ENCODE results near the gene CRIM1. TPM values are rescaled to one million over a fixed set of nuclear protein-coding genes. Genes with fewer than 3 reads are reported as not detected.

CRIM1 gene
- total RNA-seq, 1 donor from 2014 or later = 15.2 TPM

DNA sequence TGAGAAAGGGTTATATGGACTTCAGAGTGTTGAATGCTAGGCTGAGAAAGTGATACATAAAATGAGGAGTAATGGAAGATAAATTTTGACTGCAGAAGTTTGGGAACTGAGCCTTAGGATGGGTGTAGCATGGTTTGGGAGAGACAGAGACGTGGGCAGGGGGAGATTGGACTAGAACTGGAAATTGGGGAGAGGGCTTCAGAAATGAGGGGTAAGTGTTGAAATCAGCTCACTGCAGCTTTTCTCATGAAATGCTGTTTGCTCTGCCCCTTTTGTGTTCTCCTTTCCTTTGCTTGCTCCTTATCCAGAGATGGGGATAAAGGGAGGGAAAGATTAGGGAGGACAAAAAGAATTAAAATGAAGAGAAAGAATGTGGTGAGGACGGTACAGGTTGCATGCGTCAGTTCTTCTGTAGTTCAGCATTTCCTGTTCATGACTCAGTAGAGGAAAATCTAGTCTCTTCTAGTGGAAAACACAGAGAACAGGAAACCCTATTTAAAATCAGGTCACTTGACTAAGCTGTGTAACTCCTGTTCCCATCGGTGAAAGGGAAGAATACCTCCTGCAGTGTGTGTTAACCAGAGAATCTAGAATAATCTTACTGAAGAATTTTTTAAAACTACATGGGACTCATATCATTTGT is 105.6 kb downstream of the CRIM1 start:
- ATAC-seq = peak; percentile 94

GRCh38 chr2:36462311-36462935 is 106.8 kb downstream of the CRIM1 start:
- no peak for ATAC-seq

GRCh38 chr2:36463365-36463764 is 107.8 kb downstream of the CRIM1 start:
- no peak for ATAC-seq

DNA sequence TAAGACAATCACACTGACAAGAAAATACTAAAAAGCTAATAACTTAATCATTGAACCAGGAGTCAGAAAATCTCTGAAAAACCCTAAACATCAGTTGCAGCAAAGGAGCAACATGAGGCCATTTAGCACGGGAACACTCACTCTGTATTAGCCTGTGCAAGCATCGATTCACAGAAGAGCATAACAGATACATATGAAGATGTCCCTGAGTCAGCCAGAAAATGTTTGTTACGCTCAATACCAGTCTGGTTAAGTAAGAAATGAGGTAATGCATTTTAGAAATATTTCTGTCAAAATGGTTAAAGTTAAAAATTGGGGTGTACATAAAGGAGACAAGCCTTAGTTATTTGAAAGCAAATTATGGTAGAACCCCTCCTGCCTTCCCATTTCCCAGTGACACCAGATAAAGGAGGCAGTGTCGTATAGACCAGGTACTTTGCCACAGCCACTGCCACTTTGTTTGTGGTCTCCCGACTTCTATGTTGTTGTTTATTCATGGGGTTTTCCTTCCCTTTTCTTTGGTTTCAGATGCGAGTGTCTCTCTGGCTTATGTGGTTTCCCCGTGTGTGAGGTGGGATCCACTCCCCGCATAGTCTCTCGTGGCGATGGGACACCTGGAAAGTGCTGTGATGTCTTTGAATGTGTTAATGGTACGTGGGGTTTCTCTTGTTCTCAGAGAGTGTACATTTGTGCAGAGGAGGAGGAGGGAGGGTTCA is 108.6 kb downstream of the CRIM1 start:
- no peak for ATAC-seq

DNA sequence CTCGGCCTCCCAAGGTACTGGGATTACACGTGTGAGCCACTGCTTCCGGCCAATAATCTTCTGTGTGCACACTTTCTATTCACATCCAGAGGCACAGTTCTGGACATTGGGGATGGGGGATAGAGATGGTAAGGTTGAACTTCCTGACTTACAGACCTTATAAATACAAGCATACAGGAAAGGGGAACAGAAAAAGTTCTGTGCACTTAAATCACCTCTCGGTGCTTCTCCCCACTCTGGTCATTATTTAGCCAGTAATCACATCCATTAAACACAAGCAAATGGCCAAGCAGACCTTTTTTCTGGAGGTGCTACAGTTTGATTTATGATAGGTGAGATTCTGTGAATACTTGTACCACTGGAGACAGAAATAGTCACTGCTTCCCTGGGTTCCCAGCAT is 110.6 kb downstream of the CRIM1 start:
- ATAC-seq = no peak

GRCh38 chr2:36468463-36469105 is 113.0 kb downstream of the CRIM1 start:
- ATAC-seq = no peak

GRCh38 chr2:36469106-36469477 is 113.5 kb downstream of the CRIM1 start:
- no peak for ATAC-seq

GRCh38 chr2:36469710-36470109 is 114.1 kb downstream of the CRIM1 start:
- ATAC-seq = no peak

DNA sequence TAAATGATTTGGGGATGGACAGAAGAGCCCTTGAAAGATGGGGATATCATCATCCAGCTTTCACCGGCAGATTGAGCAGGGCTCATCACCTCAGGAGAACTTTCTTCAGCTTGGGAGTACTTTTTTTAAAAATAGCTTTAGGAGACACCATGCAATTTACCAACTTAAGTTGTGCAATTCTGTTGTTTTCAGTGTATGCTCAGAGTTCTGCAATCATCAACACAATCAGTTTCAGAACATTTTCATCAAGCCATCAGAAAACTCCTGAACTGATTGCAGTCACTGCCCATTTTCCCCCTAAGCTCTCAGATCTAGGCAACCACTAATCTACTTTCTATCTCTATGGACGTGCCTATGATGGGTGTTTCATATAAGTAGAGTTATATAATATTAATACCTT is 117.7 kb downstream of the CRIM1 start:
- ATAC-seq = no peak

DNA sequence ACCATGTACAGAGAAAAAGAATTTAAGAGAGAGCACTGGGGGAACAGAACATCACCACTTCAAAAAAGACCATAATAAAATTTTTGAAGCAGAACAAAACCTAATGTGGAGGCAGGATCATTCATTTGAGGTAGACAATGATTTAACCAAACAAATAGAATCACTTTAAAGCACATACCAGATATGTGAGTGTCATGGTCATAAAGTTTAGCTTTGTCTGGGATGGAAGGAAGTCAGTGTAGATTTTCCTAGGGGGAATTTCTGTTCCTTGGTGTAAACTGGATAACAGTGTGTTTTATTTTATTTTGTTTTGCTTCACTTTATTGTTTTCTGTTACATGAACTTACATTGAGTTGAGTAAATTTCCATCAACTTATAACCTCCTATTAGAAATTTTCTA is 120.8 kb downstream of the CRIM1 start:
- no peak for ATAC-seq

- ATAC-seq = no peak
Observed at GRCh38 chr2:36477315-36477714, 121.7 kb downstream of the CRIM1 start.

DNA sequence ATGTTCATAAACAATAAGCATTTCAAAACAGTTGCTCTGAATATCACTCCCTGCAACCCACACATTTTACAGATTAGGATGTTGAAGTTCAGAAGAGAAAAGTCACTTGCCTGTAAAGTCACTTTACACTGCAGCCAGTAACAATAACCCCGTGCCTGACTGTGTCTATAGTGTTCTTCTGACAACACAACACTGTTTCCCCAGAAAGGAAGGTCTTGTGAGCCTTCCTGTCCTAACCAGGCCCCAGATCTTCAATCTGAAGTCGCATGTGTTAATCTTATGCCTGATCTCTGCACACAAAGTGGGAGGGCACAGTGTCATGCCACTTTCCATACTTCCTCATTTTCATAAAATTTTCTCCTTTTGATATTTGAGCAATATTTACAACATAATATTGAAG is 122.2 kb downstream of the CRIM1 start:
- no peak for ATAC-seq

DNA sequence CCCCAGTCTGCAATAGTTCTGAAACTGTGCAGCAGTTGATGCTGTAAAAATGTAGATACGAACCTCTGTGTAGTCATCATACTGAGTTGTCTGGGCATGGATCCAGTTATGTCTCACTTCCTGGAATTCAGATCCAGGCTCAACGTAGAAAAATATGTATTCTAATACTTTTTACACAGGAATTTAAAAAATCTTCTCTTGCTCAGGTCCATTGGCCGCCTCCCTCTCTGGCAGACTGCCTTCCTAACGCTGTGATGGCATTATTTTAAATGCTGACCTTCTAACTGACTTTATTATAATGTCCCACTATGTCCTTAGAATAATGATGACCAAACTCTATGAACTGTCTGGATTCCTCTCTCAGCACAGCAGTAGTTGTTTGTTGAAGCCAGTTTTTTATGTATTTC is 122.8 kb downstream of the CRIM1 start:
- peak; percentile 26 for ATAC-seq

DNA sequence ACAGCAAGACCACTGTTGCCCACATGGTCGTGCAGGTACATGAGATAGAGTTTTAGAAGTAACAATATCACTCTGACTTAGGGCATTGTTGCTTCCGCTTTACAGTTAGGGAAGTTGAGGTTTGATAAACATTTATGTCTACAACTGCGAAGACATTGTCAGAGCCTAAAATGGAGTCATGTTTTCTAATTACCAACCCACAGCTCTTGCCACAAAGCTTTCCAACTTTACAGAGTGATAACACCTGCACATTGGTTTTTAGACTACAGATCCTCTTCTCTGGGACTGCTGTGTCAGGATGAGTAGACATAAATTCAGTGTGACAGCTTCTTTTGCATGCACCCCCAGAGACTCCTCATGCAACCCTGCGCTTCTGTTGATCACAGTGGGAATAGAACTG is 123.4 kb downstream of the CRIM1 start:
- no peak for ATAC-seq

GRCh38 chr2:36479406-36479805 is 123.8 kb downstream of the CRIM1 start:
- ATAC-seq = no peak

GRCh38 chr2:36480028-36480427 is 124.5 kb downstream of the CRIM1 start:
- no peak for ATAC-seq

DNA sequence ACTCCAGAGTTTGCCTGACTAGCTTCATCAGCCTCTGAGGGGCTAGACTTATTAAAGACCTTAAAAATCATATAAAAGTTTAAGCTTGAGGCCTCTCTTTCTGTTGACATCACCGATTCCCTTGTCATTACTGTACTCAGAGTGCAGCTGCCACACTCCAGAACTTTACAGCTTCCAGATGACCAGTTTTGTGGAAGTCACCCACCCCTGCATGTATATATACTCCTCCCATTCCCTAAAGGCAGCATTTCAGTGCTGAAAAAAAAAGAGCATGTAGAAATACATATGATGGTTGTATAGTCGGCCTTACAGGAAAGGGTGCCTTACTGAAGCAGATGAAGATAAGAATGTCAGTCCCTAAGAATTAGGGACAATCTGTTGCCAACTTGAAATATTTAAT is 125.1 kb downstream of the CRIM1 start:
- ATAC-seq = no peak

DNA sequence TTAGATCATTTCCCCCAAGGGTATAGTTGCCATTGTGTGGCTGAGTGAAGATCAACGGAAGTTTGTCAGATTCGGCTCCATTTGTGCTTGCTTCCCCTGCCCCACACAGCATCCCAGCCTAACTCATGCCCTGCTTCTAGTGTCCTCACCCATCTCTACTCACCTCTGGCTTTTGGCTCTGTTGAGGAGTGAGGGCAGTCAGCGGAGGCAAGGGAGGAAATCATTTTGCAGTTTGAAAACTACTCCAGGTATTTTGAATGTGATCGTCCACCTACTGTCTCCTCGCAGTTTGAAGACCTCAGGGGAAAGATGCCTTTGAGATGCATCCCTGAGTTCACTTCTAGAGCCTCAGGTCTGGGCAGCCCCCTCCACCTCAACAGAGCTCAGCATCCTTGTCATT is 126.1 kb downstream of the CRIM1 start:
- no peak for ATAC-seq

DNA sequence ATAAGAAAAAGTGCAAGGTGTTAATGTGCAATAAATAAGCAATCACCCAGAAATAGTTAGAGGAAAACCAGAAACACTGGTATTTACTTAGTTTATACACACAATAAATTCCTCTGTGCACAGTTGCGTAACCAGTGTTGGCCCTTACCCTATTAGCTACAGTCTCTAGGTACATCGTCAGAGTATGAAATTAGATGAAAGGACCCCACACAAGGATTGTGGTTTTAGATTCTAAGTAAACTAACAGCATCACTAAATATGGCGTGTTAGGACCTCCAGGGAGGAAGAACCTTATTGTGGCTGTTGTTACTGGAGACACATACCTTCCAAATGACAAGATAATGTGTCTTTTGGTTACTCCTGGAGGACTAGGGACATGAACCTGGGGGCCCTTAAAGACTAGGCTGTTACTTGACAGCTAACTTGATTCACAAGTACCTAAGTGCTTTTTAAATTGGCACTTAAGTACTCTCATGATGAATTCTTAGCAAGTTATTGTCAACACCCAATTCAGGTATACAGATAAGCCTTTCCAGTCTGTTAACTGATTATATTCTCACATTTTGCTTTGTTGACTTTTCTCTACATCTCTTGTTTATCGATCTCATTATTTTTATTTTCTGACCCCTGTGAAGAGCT is 127.1 kb downstream of the CRIM1 start:
- ATAC-seq = no peak

DNA sequence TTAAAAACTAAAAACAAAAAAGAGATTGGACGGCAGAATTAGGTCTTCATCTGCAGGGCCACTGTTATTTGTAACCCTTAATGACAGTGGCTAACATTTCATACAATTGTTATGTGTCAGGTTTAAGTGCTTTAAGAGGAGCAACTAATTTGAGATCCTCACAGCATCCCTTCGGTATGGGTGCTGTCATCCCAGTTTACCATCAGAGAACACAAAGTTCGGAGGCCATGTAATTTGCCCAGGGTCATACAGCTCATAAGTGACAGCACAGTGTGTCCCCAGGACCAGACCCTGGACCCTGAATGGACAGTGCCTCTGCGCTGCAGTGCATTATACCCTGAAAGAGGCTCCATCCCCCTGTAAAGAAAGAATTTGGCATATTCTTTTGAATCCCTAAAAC is 127.7 kb downstream of the CRIM1 start:
- ATAC-seq = no peak

DNA sequence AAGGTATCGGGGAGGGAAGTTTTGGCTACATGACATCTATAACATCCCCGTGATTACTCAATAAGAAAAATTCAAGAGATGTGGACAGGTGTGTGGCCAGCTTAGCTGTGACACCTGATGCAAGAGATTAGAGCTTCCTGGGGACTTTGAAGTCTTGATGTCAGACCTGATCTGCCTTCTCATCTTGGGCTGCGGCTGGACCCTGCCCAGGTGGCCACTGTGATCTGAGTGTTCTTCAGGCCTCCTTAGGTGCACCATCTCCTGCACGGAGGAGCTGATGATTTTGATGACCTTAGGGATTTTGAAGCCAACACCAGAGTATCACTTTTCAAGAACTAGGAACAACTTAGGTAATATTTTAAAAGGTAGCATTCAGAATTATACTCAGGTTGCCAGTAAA is 128.9 kb downstream of the CRIM1 start:
- ATAC-seq = no peak

DNA sequence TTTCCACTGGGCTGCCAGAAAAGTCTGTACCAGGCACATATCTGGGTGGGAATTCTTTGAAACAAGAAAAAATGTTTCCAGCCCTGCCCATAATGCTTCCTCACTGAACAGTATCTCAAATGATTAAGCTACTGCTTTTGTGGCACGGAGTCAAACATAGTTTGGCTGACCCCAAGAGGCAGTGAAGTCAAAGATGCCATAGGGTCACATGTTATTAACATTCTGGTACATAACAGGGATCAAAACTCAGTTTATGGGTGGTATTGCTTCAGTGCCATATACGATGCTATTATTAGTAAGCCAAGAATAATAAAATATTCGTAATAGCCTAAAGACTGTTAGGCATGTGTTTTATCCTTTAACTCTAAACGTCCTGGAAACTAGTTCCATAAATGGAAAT is 129.9 kb downstream of the CRIM1 start:
- ATAC-seq = no peak

GRCh38 chr2:36486521-36487044 is 131.0 kb downstream of the CRIM1 start:
- no peak for ATAC-seq
